ENCODE results near the gene SNTG2.

GRCh38 chr2:1407950-1408675 lies 457.5 kb downstream of the SNTG2 start:
- TF ChIP-seq CTCF (conservative IDR thresholded peaks at IDR 0.05; ENCODE audit: low read length) (no peak), EZH2phosphoT487 (IDR thresholded peaks at IDR 0.05; ENCODE audit: borderline replicate concordance) (no peak)
